Measurements from ENCODE around the gene RHOG. TPM values are rescaled to one million over a fixed set of nuclear protein-coding genes. Genes with fewer than 3 reads are reported as not detected.
"Not testable (repeated sequence)": the region's sequence is repeated elsewhere in the genome, so short reads cannot be mapped to it uniquely, and the experiment has no call there.

Gene RHOG
- total RNA-seq, 1 experiment from 2014 or later = 26.4 TPM

GRCh38 chr11:3795131-3796001, 45.4 kb downstream of the RHOG start:
- Histone ChIP-seq H2BK15ac (ENCODE audit: low read depth, low read length) (no peak overlapping the region), H3K4me2 (ENCODE audit: insufficient read depth, insufficient read length, low read length) (peak overlapping the region; percentile 92), H3K18ac (ENCODE audit: insufficient read length, low read depth, low read length) (no peak overlapping the region), H2AK5ac (ENCODE audit: insufficient read length, low read length) (no peak overlapping the region), H2BK12ac (ENCODE audit: insufficient read length, low read depth, low read length) (no peak overlapping the region), H2BK20ac (ENCODE audit: low read depth, low read length, poor library complexity, severe bottlenecking) (no peak overlapping the region), H3K9me3 (ENCODE audit: control insufficient read depth, low read depth, low read length) (no peaks in the 10 kb centered on the region), H4K8ac (replicated peaks; ENCODE audit: insufficient read length, low read depth, low read length) (no peak overlapping the region), H3K79me2 (ENCODE audit: insufficient read depth, low read length) (peaks cover 37% of the 10 kb centered on the region), H3T11ph (ENCODE audit: low read length) (no peak overlapping the region), H3K27me3 (ENCODE audit: insufficient read depth, low read length) (no peaks in the 10 kb centered on the region), H2BK5ac (ENCODE audit: insufficient read length, low read length) (no peak overlapping the region), H3K23ac (ENCODE audit: insufficient read length, low read depth, low read length) (no peak overlapping the region), H3K14ac (ENCODE audit: insufficient read depth, low read length) (no peak overlapping the region), H3K23me2 (ENCODE audit: insufficient read length, low read depth, low read length, poor library complexity, severe bottlenecking) (peaks cover 5% of the 10 kb centered on the region), H3K4ac (ENCODE audit: low read depth, low read length) (no peak overlapping the region), H3K79me1 (ENCODE audit: insufficient read depth, low read depth, low read length, poor library complexity, severe bottlenecking) (no peaks in the 10 kb centered on the region), H4K91ac (ENCODE audit: insufficient read length, low read depth, low read length) (no peak overlapping the region), H3K56ac (ENCODE audit: insufficient read length, low read depth, low read length) (no peak overlapping the region), H2BK120ac (ENCODE audit: low read depth, low read length, poor library complexity, severe bottlenecking) (no peak overlapping the region), H4K5ac (ENCODE audit: insufficient read length, low read depth, low read length) (no peak overlapping the region), H4K20me1 (ENCODE audit: control insufficient read depth, insufficient read depth, insufficient read length) (no peaks in the 10 kb centered on the region), H3K4me1 (ENCODE audit: insufficient read depth, low read length) (no peaks in the 10 kb centered on the region), H2AFZ (ENCODE audit: low read length) (no peak overlapping the region), H3K27ac (ENCODE audit: insufficient read length, low read depth, low read length) (no peak overlapping the region), H3K9ac (ENCODE audit: extremely low read depth, insufficient read length, low read length) (peak overlapping the region; percentile 43)
- no peak for TF ChIP-seq CTCF (conservative IDR thresholded peaks at IDR 0.05)
- WGBS (ENCODE audit: extremely low coverage, insufficient read length, low lambda C conversion rate) = no CpG with 5 or more reads among the region's 8 CpGs
- H3K9me3 Mint-ChIP-seq = peaks cover 0 to 2% of the 10 kb centered on the region in 2 experiments; a peak in 1 of 5 replicates
- H3K4me1 Mint-ChIP-seq = peaks cover 14 to 21% of the 10 kb centered on the region in 2 experiments
- H3K27ac Mint-ChIP-seq = no peak overlapping the region; a peak in 1 of 7 replicates
- DNase-seq = no peak
- H3K36me3 Mint-ChIP-seq (ENCODE audit: insufficient read depth in 1 of 3, low read depth in 3 of 3) = peaks cover 30 to 39% (median 32%) of the 10 kb centered on the region in 3 experiments
- no peaks in the 10 kb centered on the region for H3K27me3 Mint-ChIP-seq (ENCODE audit: low read depth)
- H3K4me3 Mint-ChIP-seq = peak overlapping the region; percentile 89 to 97

- WGBS (ENCODE audit: extremely low coverage, insufficient read length, low lambda C conversion rate) = no CpG with 5 or more reads among the region's 10 CpGs
- not testable (repeated sequence) for H3K79me1 ChIP-seq (ENCODE audit: insufficient read depth, low read depth, low read length, poor library complexity, severe bottlenecking); H3K27ac Mint-ChIP-seq; H3K4me2 ChIP-seq (ENCODE audit: insufficient read depth, insufficient read length, low read length); H3T11ph ChIP-seq (ENCODE audit: low read length); H3K56ac ChIP-seq (ENCODE audit: insufficient read length, low read depth, low read length); H4K5ac ChIP-seq (ENCODE audit: insufficient read length, low read depth, low read length); H3K23ac ChIP-seq (ENCODE audit: insufficient read length, low read depth, low read length); H4K8ac ChIP-seq (replicated peaks; ENCODE audit: insufficient read length, low read depth, low read length); H3K27me3 ChIP-seq (ENCODE audit: insufficient read depth, low read length); H2BK15ac ChIP-seq (ENCODE audit: low read depth, low read length); H3K4me1 ChIP-seq (ENCODE audit: insufficient read depth, low read length); H3K27me3 Mint-ChIP-seq (ENCODE audit: low read depth); H3K23me2 ChIP-seq (ENCODE audit: insufficient read length, low read depth, low read length, poor library complexity, severe bottlenecking); H2BK20ac ChIP-seq (ENCODE audit: low read depth, low read length, poor library complexity, severe bottlenecking); H2BK120ac ChIP-seq (ENCODE audit: low read depth, low read length, poor library complexity, severe bottlenecking); H4K91ac ChIP-seq (ENCODE audit: insufficient read length, low read depth, low read length); H2BK12ac ChIP-seq (ENCODE audit: insufficient read length, low read depth, low read length); H3K9me3 Mint-ChIP-seq; H2BK5ac ChIP-seq (ENCODE audit: insufficient read length, low read length); H2AFZ ChIP-seq (ENCODE audit: low read length); H4K20me1 ChIP-seq (ENCODE audit: control insufficient read depth, insufficient read depth, insufficient read length); H3K18ac ChIP-seq (ENCODE audit: insufficient read length, low read depth, low read length); H2AK5ac ChIP-seq (ENCODE audit: insufficient read length, low read length); H3K14ac ChIP-seq (ENCODE audit: insufficient read depth, low read length); H3K4me3 Mint-ChIP-seq; DNase-seq; H3K9ac ChIP-seq (ENCODE audit: extremely low read depth, insufficient read length, low read length); H3K4ac ChIP-seq (ENCODE audit: low read depth, low read length); H3K27ac ChIP-seq (ENCODE audit: insufficient read length, low read depth, low read length); H3K9me3 ChIP-seq (ENCODE audit: control insufficient read depth, low read depth, low read length)
- Mint-ChIP-seq H3K36me3 (ENCODE audit: insufficient read depth in 1 of 3, low read depth in 3 of 3) (peaks cover 30 to 43% (median 38%) of the 10 kb centered on the region in 3 experiments), H3K4me1 (peaks cover 14 to 21% of the 10 kb centered on the region in 2 experiments)
- peaks cover 44% of the 10 kb centered on the region for H3K79me2 ChIP-seq (ENCODE audit: insufficient read depth, low read length)
Observed at GRCh38 chr11:3794387-3794786, 46.4 kb downstream of the RHOG start.

Data from H9 (cell line).